SH-SY5Y (cell line): Measurements from ENCODE around the gene SMARCA2.
A peak's percentile ranks its signal among the peaks of the same experiment; 100 is the strongest.

ENCODE experiments used
- GATA2 ChIP-seq: IDR thresholded peaks from 2 replicates; pipeline ENCODE4 v1.6.1; 2011; ENCODE audit warnings: mild to moderate bottlenecking, low read depth, low read length
- GATA3 ChIP-seq: IDR thresholded peaks from 2 replicates; pipeline ENCODE4 v1.6.1; 2011; ENCODE audit warnings: low read depth, mild to moderate bottlenecking, low read length, moderate library complexity

GRCh38 chr9:2029666-2030170 is 14.6 kb downstream of the SMARCA2 start:
- TF ChIP-seq GATA2 (peak; percentile 18; the same call in 1 of the 2 replicates), GATA3 (no peak)
